ENCODE data around the gene SAP25. TPM values are rescaled to one million over a fixed set of nuclear protein-coding genes. Genes with fewer than 3 reads are reported as not detected.

The SAP25 gene
- total RNA-seq, 1 experiment from 2014 or later: 4.4 TPM

- Histone ChIP-seq H3K9me3 (ENCODE audit: control insufficient read depth in 1 of 2, insufficient read depth in 1 of 2, low read depth in 1 of 2, low read length in 2 of 2) (no peaks in the 10 kb centered on the region), H4K20me1 (ENCODE audit: insufficient read depth) (no peaks in the 10 kb centered on the region), H3K9ac (ENCODE audit: low read length) (no peak overlapping the region), H3K4me2 (ENCODE audit: low read length) (no peak overlapping the region), H2AFZ (ENCODE audit: low read depth, low read length, poor library complexity, severe bottlenecking) (no peak overlapping the region), H3K27ac (ENCODE audit: low read depth, low read length) (no peak overlapping the region), H3K9me2 (ENCODE audit: insufficient read depth) (no peaks in the 10 kb centered on the region), H3K79me2 (ENCODE audit: insufficient read depth, low read length) (peaks cover 2% of the 10 kb centered on the region; the same call in 1 of the 2 replicates), H3K36me3 (ENCODE audit: control insufficient read depth in 1 of 2, insufficient read depth in 2 of 2, low read length in 2 of 2) (no peaks in the 10 kb centered on the region), H3K27me3 (ENCODE audit: insufficient read depth, low read length) (no peaks in the 10 kb centered on the region), H3K4me3 (replicated peaks in 1 of 2; ENCODE audit: low read depth in 1 of 2, low read length in 2 of 2) (no peak overlapping the region), H3K4me1 (ENCODE audit: control insufficient read depth in 1 of 2, insufficient read depth in 2 of 2, low read length in 2 of 2) (peaks cover 0 to 6% of the 10 kb centered on the region in 2 experiments; a peak in 3 of 4 replicates)
- ChIA-PET RAD21 (ENCODE audit: low non-redundant PET in 1 of 2, low total read pairs in 2 of 2, uncharacterized antibody in 2 of 2, unreplicated experiment in 2 of 2) (no interaction called here), CTCF (no interaction called here), POLR2A (no interaction called here)
- ATAC-seq (no peak), DNase-seq (ENCODE audit: low read depth, low spot score) (no peak)
- TF ChIP-seq CTCF (IDR thresholded peaks at IDR 0.05 in 2 of 3, conservative IDR thresholded peaks at IDR 0.05 in 1 of 3; ENCODE audit: borderline replicate concordance in 1 of 3, insufficient read depth in 1 of 3, low read depth in 2 of 3, low read length in 2 of 3) (no peak), ZFX (IDR thresholded peaks at IDR 0.05) (no peak), POLR2AphosphoS5 (IDR thresholded peaks at IDR 0.05; ENCODE audit: low read depth, low read length) (no peak), EZH2phosphoT487 (IDR thresholded peaks at IDR 0.05; ENCODE audit: borderline replicate concordance) (no peak), YY1 (IDR thresholded peaks at IDR 0.05; ENCODE audit: extremely low read depth, insufficient replicate concordance, low read depth, low read length) (no peak), ATF3 (IDR thresholded peaks at IDR 0.05) (no peak), FOSL1 (IDR thresholded peaks at IDR 0.05; ENCODE audit: low read depth) (no peak)
- intact Hi-C loops (cut with micrococcal nuclease): no loop called here
- BruUV-seq (replicated peaks): no TSS peak
Measured at GRCh38 chr7:100590077-100590737, 16.5 kb upstream of the SAP25 start.

All from HCT116 (cell line).